Stimulated activated naive CD8-positive, alpha-beta T cell treated with anti-CD3 and anti-CD28 coated beads, Interleukin-15, amount 100 ng/mL, for 72 hours (primary cell): ENCODE data around the gene CDCP2.
A peak's percentile ranks its signal among the peaks of the same experiment; 100 is the strongest.
"Not testable (repeated sequence)": the region's sequence is repeated elsewhere in the genome, so short reads cannot be mapped to it uniquely, and the experiment has no call there.

Experiments
- ATAC-seq: fragments of 150-1000 bp; cut with Tn5 transposase; 2 replicates; pipeline ENCODE4 v1.10.0; 2021; ENCODE audit warnings: mild to moderate bottlenecking, moderate library complexity
- DNase-seq, 2 donors: peaks; one replicate each; pipeline ENCODE4 v3.0.0; 2021 to 2022
- H3K27ac Mint-ChIP-seq, 2 donors: one replicate each; pipeline ENCODE4 v1.8.0; 2022; ENCODE audit warnings: mild to moderate bottlenecking in 2 of 2, mixed read lengths in 2 of 2, moderate library complexity in 2 of 2
- H3K27me3 Mint-ChIP-seq: one replicate; pipeline ENCODE4 v1.8.0; 2022; ENCODE audit warnings: mixed read lengths
- H3K4me1 Mint-ChIP-seq: one replicate; pipeline ENCODE4 v1.8.0; 2022; ENCODE audit warnings: mild to moderate bottlenecking, mixed read lengths
- H3K4me3 Mint-ChIP-seq, 2 donors: one replicate each; pipeline ENCODE4 v1.8.0; 2022; ENCODE audit warnings: mild to moderate bottlenecking in 2 of 2, mixed read lengths in 2 of 2, moderate library complexity in 1 of 2
- H3K9me3 Mint-ChIP-seq, 2 donors: one replicate each; pipeline ENCODE4 v1.8.0; 2022; ENCODE audit warnings: mixed read lengths in 2 of 2

CDCP2 gene

GRCh38 chr1:54115520-54115919 lies 37.3 kb downstream of the CDCP2 start:
- ATAC-seq (no peak), DNase-seq (no peak)
- Mint-ChIP-seq H3K27me3 (no peaks in the 10 kb centered on the region), H3K27ac (no peak overlapping the region), H3K4me1 (no peaks in the 10 kb centered on the region), H3K9me3 (no peaks in the 10 kb centered on the region), H3K4me3 (no peak overlapping the region)

- H3K4me1 Mint-ChIP-seq: no peaks in the 10 kb centered on the region
- no peak for DNase-seq
- H3K27ac Mint-ChIP-seq: no peak overlapping the region
- no peaks in the 10 kb centered on the region for H3K9me3 Mint-ChIP-seq
- no peak for ATAC-seq
- no peak overlapping the region for H3K4me3 Mint-ChIP-seq
- H3K27me3 Mint-ChIP-seq: no peaks in the 10 kb centered on the region
Measured at GRCh38 chr1:54114955-54115354, 37.8 kb downstream of the CDCP2 start.

GRCh38 chr1:54114001-54114400 lies 38.8 kb downstream of the CDCP2 start:
- ATAC-seq (no peak), DNase-seq (no peak)
- Mint-ChIP-seq H3K9me3 (no peaks in the 10 kb centered on the region), H3K4me1 (no peaks in the 10 kb centered on the region), H3K4me3 (no peak overlapping the region), H3K27me3 (no peaks in the 10 kb centered on the region), H3K27ac (no peak overlapping the region)

DNA sequence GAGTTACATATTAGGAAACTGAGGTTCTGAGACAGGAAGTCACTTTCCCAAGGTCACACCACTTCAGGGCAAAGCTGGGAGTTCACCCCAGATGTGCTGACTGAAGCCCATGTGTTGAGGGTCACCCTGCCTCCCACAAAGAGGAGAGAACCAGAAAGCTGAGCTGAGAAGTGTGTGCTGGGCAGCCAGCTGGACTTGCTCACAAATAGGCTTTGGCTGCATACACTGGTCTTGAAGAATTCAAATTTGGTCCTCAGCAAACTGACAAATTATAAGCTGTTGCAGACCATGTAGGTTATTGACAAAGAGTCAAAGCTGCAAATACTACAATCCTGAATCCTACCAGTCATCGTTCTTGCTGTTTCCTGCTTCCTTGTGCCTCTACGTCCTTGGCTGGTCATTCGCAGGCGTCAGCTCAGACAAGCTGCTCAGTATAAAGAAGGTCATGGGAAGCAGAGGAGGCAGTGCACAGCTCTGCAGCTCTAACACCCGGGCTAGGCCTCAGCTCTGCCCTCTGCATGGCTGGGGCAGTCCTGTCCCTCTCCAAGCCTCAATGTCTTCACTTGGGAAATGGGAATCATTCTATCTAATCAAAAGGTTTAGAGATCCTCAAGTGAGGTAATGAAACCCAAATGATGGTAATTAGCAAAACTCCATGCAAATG lies 40.0 kb downstream of the CDCP2 start:
- DNase-seq (no peak), ATAC-seq (no peak)
- Mint-ChIP-seq H3K4me1 (no peaks in the 10 kb centered on the region), H3K27me3 (no peaks in the 10 kb centered on the region), H3K27ac (peak overlapping the region; percentile 8 to 58), H3K9me3 (no peaks in the 10 kb centered on the region), H3K4me3 (no peak overlapping the region)

DNA sequence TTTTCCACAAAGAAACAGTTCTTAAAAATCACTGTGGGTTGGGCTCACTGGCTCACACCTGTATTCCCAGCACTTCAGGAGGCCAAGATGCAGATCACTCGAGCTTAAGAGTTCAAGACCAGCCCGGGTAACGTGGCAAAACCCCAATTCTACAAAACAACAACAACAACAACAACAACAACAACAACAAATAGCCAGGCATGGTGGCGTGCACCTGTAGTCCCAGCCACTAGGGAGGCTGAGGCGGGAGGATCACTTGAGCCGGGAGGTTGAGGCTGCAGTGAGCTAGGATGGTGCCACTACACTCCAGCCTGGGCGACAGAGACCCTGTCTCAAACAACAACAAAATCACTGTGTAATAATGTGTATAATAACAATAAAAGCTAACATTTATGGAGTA lies 40.8 kb downstream of the CDCP2 start:
- DNase-seq (no peak), ATAC-seq (no peak)
- Mint-ChIP-seq H3K4me3 (no peak overlapping the region), H3K9me3 (no peaks in the 10 kb centered on the region), H3K4me1 (no peaks in the 10 kb centered on the region), H3K27me3 (no peaks in the 10 kb centered on the region), H3K27ac (no peak overlapping the region)

DNA sequence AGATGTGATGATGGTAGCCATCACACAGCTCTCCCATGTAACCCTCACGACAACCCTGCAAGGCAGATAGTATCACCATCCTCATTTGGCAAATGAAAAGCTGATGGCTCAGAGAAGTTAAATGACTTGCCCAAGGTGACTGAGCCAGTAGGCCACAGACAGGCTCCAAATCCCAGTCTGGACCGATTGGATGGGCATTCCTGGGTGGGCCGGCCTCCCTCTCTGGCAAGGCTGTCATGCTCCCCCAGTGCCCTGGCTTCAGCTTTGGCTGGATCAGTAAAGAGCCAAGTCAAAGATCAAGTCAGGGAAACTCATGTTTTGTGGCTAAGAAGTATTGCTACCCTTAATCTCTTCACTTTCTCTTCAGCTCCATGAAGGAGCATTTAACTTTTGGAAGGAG lies 41.2 kb downstream of the CDCP2 start:
- Mint-ChIP-seq H3K9me3 (no peaks in the 10 kb centered on the region), H3K4me1 (no peaks in the 10 kb centered on the region), H3K27me3 (no peaks in the 10 kb centered on the region), H3K27ac (no peak overlapping the region), H3K4me3 (no peak overlapping the region)
- ATAC-seq (no peak), DNase-seq (no peak)

- ATAC-seq (no peak), DNase-seq (no peak)
- Mint-ChIP-seq H3K4me3 (no peak overlapping the region), H3K27ac (no peak overlapping the region), H3K9me3 (no peaks in the 10 kb centered on the region), H3K27me3 (no peaks in the 10 kb centered on the region), H3K4me1 (no peaks in the 10 kb centered on the region)
Measured at GRCh38 chr1:54110996-54111395, 41.8 kb downstream of the CDCP2 start.

GRCh38 chr1:54109129-54110090 lies 43.4 kb downstream of the CDCP2 start:
- ATAC-seq: no peak
- Mint-ChIP-seq H3K27ac (no peak overlapping the region), H3K4me1 (no peaks in the 10 kb centered on the region), H3K9me3 (no peaks in the 10 kb centered on the region), H3K4me3 (no peak overlapping the region), H3K27me3 (no peaks in the 10 kb centered on the region)
- DNase-seq: no peak

- Mint-ChIP-seq H3K27me3 (no peaks in the 10 kb centered on the region), H3K4me1 (no peaks in the 10 kb centered on the region), H3K27ac (no peak overlapping the region), H3K9me3 (no peaks in the 10 kb centered on the region), H3K4me3 (no peak overlapping the region)
- ATAC-seq: no peak
- no peak for DNase-seq
Measured at GRCh38 chr1:54108156-54108555, 44.6 kb downstream of the CDCP2 start.

DNA sequence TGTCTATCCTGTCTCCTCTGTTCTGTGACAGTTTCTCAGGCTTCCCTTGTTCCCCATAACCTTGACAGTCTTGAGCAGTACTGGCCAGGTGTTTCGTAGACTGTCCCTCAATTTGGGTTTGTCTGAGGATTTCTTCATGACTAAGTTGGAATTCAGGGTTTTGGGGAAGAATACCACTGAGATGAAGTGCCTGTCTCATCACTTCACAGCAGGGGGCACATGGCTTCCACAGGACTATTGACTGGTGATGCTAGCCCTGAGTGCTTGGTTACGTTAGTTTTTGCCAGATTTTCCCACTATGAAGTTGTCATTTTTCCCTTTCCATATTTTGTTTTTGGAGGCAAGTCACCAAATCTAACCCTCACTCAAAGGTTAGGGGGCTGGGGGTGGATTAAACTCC lies 45.7 kb downstream of the CDCP2 start:
- no peak overlapping the region for H3K27ac Mint-ChIP-seq
- peaks cover 0 to 5% of the 10 kb centered on the region in 2 donors for H3K9me3 Mint-ChIP-seq

GRCh38 chr1:54105736-54106269 lies 47.0 kb downstream of the CDCP2 start:
- Mint-ChIP-seq H3K27me3 (no peaks in the 10 kb centered on the region), H3K9me3 (peaks cover 0 to 5% of the 10 kb centered on the region in 2 donors), H3K4me3 (no peak overlapping the region), H3K4me1 (no peaks in the 10 kb centered on the region), H3K27ac (no peak overlapping the region)
- no peak for ATAC-seq
- DNase-seq: no peak

More for the DNA sequence above, 45.7 kb downstream of the CDCP2 start:
- no peak for ATAC-seq
- Mint-ChIP-seq H3K27me3 (no peaks in the 10 kb centered on the region), H3K4me1 (no peaks in the 10 kb centered on the region), H3K4me3 (no peak overlapping the region)
- DNase-seq: no peak

DNA sequence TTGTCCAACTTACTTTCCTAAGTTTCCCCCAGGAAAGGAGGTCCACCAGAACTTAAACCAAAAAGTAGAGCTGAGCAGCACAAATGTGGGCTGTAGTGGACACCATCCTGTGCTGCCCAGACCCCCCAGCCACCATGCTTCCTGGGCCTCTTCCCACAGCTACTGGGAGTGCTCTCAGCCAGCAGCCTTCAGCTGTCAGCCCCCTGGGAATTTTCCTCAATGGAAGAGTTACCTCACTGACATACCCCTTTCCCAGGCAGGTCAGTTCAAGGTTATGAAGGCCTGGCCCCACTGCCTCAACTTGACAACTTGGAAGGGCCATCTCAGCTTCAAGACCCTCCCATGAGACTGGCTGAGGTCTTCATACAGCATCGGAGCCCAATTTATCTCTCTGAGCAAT lies 47.7 kb downstream of the CDCP2 start:
- H3K27ac Mint-ChIP-seq: no peak overlapping the region
- ATAC-seq (no peak), DNase-seq (no peak)
- H3K4me1 Mint-ChIP-seq: no peaks in the 10 kb centered on the region
- H3K9me3 Mint-ChIP-seq: peaks cover 0 to 5% of the 10 kb centered on the region in 2 donors
- H3K4me3 Mint-ChIP-seq: no peak overlapping the region
- no peaks in the 10 kb centered on the region for H3K27me3 Mint-ChIP-seq

DNA sequence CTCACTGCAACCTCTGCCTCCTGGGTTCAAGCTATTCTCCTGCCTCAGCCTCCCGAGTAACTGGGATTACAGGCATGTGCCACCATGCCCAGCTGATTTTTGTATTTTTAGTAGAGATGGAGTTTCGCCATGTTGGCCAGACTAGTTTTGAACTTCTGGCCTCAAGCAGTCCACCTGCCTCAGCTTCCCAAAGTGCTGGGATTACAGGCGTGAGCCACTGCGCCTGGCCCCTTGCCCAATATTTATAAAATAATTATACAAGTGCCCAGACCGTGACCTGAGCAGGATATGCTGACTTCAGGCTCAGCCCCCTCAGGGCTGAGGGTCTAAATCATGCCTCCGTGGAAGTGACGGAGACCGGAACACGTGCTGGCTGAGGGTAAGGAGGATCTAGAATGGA lies 48.2 kb downstream of the CDCP2 start:
- not testable (repeated sequence) for H3K27me3 Mint-ChIP-seq, H3K4me3 Mint-ChIP-seq, H3K4me1 Mint-ChIP-seq, H3K27ac Mint-ChIP-seq, ATAC-seq, H3K9me3 Mint-ChIP-seq, DNase-seq

DNA sequence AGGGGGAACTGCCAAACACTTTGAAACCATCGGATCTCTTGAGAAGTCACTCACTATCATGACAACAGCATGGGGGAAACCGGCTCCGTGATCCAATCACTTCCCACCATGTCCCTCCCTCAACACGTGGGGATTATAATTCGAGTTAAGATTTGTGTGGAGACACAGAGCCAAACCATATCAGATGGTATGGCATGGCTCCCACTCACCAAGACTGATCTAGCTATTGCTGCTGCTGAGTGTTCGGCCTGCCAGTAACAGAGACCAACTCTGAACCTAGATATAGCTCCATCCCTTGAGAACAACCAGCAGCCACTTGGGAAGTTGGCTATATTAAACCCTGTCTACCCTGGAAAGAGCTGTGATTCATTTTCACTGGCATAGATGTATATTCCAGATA lies 49.4 kb downstream of the CDCP2 start:
- no peak overlapping the region for H3K27ac Mint-ChIP-seq
- no peak overlapping the region for H3K4me3 Mint-ChIP-seq

DNA sequence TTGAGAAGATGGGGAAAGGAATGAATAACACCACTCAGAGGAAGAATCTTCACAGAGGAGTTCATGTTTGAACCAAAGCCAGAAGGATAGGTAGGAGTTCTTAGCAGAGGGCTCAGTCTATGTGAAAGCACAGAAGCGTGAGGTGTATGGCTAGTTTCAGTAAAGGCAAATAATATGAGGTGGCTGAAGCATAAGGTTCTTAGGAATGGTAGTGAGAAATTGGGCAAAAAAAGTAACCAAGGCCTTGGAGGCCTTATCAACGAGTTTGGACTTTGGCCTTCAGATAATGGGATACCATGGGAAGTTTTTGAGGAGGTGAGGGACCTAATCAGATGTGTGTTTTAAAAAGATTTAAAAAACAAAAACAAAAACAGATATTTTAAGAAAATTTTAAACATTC lies 52.3 kb downstream of the CDCP2 start:
- Mint-ChIP-seq H3K4me1 (no peaks in the 10 kb centered on the region), H3K27me3 (no peaks in the 10 kb centered on the region), H3K27ac (no peak overlapping the region), H3K4me3 (no peak overlapping the region), H3K9me3 (peaks cover 0 to 5% of the 10 kb centered on the region in 2 donors)
- DNase-seq (no peak), ATAC-seq (no peak)

More for the DNA sequence above, 49.4 kb downstream of the CDCP2 start:
- DNase-seq (no peak), ATAC-seq (no peak)
- Mint-ChIP-seq H3K9me3 (peaks cover 0 to 5% of the 10 kb centered on the region in 2 donors), H3K4me1 (no peaks in the 10 kb centered on the region), H3K27me3 (no peaks in the 10 kb centered on the region)

GRCh38 chr1:54099061-54099610 lies 53.7 kb downstream of the CDCP2 start:
- Mint-ChIP-seq H3K27me3 (no peaks in the 10 kb centered on the region), H3K4me3 (no peak overlapping the region), H3K27ac (no peak overlapping the region), H3K9me3 (peaks cover 0 to 5% of the 10 kb centered on the region in 2 donors), H3K4me1 (no peaks in the 10 kb centered on the region)
- ATAC-seq: no peak
- no peak for DNase-seq
